Limb (tissue), 2 donors: Measurements from ENCODE around the gene SLC13A3.

Experiments used
- DNase-seq, 2 donors: peaks; one replicate each; pipeline ENCODE4 v3.0.0-alpha.2; 2016; ENCODE audit errors: extremely low spot score in 2 of 2

The SLC13A3 gene

DNA sequence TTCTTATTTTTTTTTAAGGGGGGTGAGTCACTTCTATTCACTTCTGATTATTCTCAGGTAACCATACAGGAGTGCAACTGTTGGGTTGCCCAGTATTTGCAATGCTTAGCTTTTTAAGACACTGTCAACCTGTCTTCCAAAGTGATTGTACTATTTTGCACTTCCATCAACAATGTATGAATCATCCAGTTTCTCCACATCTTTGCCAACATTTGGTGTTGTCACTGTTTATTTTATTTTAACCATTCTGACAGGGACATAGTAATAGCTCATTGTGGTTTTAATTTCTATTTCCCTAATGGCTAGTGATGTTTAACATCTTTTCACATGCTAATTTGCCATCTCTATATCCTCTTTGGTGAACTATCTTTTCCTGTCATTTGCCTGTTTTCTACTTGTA, 1.4 kb upstream of the SLC13A3 start:
- DNase-seq = no peak

DNA sequence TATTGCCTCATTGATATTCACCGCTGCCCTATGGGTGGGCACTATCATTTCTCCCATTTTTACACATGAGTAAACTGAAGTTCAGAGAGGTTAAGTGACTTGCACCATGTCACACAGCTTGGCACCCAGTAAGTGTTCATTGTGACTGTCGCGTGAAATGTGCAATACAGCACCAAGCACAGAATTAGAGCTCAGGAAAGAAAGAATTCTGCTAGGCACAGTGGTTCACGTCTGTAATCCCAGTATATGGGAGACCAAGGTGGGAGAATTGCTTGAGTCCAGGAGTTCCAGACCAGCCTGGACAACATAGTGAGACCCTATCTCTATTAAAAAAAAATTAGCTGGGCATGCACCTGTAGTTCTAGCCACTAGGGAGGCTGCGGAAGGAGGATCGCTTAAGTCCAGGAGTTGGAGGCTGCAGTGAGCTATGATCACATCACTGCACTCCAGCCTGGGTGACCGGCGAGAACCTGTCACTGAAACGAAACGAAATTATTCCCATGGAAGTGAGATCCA, 626 bp downstream of the SLC13A3 start:
- no peak for DNase-seq

DNA sequence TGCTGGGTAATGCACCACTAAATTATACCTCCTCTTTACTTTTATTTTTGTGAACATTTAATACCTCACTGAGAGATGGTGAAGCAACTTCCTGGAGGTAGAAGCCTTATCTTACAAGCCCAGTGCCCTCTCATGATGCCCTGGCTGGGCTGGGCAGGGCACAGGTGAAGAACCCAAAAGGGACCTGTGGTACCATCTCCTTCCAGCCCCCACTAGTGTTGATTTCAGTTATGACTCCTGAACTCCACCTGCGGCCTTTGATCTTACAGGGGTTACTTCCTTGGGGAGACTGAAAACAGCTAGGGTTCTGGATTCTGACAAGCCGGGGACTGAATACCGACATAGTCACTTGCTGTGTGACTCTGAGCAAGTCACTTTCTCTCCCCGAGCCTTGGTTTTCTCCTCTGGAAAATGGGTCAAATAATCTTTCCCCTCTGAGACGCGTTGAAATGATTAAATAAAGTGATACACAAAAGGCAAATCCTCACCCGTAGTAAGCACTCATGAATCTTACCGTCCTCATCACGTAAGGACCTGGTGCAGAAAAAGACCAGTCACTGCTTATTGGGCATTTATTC, 1.2 kb downstream of the SLC13A3 start:
- no peak for DNase-seq

DNA sequence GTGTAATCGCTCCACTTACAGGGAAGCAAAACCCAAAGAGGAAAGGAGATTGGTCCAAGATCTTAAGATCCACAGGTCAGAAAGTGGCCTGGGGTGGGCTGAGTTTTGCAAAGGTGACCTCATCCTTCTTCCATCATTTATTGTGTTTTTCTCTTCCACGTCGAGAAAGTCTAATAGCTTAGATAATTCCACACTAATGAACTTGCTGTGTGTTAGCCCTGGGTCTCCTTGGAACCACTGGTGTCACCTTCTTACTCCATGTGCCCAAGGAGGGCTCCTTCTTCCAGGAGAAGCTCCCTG, 1.7 kb downstream of the SLC13A3 start:
- DNase-seq = no peak

DNA sequence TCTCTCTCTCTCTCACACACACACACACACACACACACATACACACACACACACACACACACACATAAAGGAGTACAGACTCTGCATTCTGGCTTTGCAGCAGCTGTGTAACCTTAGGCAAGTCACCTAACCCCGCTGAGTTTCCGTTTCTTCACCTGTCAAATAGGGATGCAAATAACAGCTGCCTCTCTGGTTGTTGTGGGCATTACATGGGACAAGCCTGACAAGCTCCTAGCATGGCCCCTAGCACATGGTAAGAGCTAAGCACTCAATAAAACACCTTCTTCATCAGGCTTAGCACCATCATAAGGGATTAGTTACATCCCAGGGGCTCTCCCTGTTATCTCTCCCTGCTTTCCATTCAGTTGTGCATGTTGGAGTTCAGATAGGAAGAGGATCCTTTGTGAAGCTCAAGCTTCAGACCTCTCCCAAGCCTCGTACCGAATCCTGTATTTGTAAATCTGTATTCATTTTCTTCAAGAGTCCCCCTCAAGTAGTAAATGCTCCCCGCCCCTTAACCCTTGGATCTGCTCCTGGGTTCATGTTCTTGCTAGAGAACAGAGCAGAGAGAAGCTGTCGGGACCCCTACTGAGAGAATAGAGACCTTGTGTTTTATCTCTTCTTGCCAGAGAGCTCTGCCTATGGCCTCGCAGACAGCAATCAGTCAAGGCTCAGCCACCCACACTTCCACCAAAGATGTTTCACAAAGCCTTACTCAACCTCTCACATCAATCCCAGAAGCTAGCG, 2.2 kb downstream of the SLC13A3 start:
- DNase-seq = no peak

DNA sequence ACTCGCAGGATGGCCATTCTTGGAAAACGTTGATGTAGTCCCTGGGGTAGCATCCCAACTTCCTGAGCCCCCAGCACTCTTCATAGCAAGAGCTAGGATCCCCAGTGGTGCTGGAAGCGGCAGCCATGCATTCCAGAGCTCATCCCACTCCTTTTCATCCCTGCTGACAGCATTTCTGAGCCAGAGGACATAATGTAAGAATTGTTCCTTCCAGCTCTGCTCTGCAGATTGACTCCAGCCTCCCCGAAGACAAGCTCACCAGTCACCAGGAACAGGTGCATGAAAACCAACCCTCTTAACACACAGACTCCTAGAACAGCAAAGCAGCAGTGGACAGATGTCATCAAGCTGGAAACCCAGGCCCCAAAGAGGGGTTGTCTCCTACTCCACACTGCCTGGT, 3.8 kb downstream of the SLC13A3 start:
- no peak for DNase-seq

DNA sequence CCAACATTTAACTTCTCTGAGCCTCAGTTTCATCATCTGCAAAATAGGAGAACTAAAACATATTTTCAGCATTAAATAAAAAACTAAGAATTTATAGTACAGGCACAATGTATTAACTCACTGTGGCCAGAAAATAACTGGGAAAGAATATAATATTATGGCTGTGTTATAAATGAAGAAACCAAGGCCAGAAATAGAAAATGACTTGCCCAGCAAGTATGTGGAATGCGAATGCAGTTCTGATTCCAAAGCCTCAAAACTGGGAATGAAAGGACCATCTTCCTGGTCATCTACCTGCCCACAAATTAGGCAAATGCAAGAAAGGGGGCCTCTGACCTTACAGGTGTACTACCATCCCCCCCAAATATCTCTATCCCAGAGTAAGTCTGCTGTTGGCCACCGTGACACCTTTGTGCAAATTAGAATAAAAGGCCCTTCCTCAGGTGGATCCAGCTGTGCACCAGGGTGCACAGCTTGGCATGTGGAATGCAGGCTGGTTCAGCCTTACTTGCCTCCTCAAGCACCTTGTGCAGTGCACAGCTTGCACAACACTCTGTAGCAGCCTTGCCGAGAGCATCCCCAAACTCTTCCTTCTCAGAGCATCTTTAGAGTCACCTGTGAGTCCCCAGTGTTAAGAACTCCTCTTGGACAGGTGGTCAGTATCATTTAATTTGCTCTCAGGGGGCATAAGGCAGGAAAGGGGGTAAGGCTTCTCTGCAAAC, 4.4 kb downstream of the SLC13A3 start:
- no peak for DNase-seq

DNA sequence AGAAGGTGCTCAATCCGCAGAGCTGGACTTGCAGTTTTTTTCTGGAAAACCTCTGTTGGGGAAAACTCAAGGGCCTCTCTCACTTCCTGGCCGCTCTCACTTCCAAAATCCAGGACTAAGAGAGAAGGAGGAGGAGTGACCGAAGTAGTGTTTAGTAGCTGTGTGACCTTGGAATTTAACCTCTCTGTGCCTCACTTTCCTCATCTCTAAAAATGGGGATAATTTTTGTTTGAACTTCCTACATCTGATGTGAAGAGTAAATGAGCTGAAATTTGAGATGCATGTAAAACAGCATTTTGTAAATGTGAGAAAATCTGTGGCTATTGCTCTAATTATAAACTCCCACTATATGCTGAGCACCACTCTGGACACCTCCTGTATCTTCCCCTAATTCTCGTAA, 5.1 kb downstream of the SLC13A3 start:
- no peak for DNase-seq

DNA sequence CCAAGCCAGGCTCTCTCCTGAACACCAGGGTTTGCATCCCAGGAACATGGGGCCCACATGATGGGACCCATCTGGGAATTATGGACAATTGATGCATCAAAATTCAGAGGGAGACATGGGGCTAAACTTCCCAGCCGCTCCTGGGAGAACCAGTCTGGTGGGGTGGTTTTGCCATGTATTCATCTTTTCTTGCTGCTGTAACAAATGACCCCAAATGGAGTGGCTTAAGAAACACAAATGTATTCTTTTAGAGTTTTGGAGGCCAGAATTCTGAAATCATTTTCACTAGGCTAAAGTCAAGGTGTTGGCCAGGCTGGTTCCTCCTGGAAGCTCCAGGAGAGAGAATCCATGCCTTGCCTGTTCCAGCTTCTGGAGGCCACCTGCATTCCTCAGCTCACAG, 6.5 kb downstream of the SLC13A3 start:
- DNase-seq = no peak

DNA sequence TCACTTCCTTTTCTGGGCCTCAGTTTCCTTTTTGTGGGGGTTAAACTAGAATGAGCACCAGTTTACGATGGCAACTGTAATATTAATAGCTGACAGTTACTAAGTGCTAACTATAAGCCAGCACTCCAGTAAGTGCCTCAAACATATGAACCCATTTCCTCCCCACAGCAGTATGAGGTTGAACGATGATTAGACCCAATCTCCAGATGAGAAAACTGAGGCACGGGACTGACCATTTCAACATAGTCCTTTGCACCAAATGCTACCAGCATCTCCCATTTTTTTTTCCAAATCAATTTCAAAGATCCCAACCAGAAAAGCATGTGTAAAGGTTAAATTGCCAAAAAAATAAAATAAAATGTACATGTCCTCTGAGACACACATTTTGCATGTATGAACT, 7.1 kb downstream of the SLC13A3 start:
- DNase-seq = no peak

DNA sequence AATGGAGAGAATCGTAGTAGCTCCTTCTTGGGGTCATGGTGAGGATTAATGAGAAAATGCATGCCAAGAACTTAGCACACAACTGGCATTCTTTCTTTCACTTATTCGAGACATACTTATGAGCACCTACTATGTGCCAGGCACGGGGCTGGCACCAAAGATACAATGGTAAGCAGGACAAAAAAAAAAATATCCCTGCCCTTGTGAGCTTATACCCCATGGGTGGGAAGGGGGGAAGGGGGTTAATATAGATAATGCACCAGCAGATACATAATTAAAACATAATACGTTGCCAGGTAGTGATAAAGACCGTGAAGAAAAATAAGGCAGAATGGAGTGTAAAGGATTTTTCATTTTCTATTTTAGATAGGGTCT, 8.3 kb downstream of the SLC13A3 start:
- DNase-seq = no peak

DNA sequence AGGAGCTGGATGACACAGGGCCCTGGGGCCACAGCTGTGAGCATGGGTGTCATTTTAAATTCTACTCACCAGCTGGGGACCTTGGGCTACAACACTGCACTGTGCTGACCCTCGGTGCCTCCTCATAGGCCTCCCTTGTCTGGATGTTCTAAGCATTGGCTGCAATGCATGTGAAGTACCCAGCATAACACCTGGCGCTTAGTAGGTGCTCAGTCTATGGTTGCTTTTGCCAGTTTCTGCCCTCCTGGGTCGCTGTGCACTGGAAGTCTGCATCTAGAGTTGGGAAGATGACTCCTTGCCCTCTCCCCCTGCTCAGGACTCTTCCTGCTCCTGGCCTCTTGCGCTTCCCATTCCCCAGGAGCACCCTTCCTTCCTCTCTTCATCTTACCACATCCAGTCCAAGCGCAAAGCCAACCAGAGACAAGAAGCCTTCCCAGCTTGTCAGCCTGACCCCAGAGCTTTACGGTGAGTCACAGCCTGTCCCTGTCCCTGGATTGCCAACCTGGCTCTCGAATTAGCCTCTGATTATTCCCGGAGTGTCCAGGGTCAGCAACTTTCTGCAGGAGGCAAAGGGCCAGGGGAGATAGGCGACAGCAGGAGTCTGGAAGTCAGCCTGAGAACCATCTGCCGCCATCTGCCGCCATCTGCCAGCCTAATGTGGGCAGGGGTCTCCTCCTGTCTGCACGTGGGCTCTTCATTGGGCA, 8.8 kb downstream of the SLC13A3 start:
- DNase-seq = no peak

DNA sequence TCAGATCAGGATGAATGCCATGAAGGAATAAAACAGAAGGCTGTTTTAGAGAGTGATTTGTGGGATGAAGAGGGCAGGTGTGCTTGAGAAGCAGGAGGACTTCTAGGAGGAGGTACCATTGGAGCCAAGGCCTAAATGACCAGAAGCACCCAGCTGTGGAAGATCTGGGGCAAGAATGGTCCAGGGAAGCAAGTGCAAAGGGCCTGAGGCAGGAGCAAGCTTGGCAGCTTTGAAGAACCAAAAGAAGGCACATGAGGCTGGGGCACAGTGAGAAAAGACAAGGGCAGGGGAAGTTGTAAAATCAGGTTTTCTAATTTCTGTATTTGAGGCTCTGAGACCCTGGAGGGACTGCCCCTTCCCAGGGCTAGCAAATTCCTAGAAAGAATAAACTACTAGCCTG, 9.8 kb downstream of the SLC13A3 start:
- DNase-seq = no peak

DNA sequence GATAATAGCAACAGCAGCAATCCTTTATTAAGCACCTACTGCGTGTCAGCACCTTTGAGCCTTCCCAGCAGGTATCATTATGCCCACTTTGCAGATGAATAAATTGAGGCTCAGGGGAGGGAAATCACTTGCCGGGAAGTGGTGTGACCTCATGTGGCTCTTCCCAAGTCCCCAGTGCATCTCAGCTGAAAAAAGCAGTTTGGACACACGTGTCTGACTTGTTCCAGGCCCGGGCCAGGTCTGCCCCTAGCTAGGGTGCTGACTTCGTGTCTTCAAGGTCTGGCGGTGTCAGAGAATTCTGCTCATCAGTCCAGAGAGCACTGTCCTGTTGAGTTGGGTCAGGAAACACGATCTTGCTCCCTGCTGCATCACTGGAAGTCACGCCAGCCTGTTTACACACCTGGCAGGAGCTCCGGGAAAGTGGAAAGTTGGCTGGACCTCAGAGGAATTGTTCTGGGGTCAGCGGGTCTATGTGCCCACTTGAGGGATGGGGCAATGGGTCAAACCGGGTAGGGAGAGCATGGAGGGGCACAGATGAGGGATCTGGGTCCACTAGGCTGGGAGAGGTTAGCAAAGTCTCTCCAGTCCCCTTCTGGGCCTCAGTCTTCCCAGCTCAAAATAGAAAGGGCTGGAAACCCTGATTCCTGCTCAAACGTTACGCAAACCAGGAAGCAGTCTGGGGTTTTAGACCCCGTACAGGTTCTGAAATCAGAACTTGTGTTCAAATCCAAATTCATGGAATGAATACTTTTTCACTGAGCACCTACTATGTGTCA, 10.5 kb downstream of the SLC13A3 start:
- no peak for DNase-seq

DNA sequence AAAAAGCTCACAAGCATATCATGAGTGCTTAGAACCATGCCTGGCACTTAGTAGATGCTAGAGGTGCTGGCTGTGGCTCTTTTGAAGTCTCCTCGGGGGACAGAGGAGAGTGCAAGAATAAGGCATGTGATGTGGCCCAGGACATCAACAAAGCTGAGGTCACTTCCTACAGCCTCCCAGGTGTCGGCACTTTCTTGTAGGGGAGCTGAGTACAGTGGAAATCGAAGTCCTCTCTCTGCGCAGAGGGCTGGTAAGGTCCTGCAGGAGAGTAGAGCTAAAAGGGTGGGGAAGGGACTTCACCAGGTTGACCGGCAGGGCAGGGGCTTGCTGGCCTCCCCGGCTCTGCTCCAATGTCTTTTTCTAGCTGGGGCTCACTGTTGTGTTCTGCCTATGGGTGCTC, 11.2 kb downstream of the SLC13A3 start:
- no peak for DNase-seq

DNA sequence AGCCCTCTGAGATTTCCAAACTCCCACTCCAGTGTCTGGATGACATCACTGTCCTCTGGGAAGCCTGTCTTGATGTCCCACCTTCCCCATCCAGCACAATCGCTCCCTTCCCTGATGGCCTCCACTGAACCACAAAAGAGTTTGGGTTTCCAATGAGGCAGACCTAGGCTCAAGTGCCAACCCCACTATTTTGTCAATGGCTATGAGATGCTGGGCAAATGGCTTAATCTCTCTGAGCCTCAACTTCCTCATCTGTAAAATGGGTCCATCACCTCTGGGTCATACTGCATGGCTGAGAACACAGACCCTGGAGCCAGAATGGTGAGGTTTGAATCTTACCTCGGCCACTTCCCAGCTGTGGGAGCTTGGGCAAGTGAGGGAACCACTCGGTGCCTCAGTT, 11.7 kb downstream of the SLC13A3 start:
- DNase-seq = no peak

DNA sequence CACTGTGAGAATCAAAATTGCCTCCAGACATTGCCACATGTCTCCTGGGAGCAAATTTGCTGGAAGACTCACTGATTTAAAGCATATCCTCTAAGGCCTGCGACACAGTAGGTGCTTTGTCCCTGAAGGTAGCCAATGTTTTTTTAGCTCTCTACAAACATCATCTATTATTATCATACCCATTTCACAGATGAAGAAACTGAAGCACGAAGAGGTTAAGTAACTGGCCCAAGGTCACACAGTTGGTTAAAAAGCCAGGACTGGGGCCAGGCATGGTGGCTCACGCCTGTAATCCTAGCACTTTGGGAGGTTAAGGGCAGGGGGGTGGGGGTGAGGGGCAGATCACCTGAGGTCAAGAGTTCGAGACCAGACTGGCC, 12.4 kb downstream of the SLC13A3 start:
- DNase-seq = no peak

DNA sequence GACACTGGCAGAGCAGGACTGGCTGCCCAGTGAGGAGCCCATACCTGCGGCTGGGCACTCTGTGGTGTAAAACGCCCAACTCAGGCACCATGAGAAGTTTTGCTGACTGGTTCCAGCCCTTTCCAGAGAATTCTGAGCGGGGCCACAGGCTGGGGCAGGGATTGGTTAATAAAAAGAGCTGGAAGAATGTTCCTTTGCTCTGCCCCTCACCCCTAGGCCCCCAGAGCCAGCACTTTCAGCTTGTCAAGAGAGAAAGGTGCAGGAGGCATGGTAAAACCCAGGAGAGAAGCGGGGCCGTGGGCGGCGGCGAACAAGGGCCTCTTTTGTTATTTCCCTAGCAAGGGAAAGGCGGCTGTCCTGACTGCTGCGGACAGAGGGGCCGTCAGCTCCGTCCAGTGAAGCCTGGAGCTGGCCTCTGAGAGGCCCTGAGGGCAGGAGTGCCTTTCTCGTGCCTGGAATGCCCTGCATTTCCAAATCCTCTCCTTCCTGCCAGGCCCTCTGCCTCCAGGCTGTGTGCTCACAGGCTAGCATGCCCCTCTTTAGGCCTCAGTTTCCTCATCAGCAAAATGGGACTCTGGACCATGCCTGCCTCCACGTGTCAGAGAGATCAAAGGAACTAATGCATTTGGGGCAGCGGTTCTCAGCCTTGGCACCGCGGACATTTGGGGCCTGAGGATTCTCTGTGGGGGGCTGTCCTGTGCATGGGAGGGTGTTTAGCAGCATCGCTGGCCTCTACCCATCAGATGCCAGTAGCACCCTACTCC, 12.9 kb downstream of the SLC13A3 start:
- DNase-seq = no peak

DNA sequence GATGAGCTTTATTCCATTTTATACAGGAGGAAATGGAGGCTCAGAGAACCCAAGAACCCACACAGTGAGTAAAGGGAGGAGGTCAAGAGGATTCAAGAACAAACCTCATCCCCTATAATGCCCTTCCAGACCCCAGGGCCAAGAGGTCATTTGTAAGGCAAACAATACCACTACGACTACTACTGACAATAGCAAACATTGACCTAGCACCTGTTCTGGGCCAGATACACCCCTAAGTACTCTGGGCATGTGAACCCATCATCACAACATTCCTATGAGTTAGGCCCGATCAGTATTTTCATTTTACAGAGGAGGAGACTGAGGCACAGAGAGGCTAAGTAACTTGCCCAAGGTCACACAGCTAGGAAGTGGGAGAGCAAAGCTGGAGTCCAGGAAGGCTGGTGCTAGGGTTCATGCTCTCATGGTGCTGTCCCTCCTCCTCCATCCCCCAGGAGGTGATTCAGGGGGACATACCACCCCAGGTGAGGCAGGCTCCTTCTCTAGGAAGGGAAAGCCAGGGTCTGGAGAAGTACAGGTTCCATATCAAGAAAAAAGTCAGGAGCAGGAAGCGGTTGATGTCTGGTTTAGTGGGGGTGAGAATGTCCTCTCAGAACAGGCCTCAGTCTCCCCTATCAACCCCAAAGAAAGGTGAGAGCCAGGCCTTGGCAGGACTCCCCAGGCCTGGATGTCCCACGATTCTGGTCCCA, 13.7 kb downstream of the SLC13A3 start:
- DNase-seq = no peak

DNA sequence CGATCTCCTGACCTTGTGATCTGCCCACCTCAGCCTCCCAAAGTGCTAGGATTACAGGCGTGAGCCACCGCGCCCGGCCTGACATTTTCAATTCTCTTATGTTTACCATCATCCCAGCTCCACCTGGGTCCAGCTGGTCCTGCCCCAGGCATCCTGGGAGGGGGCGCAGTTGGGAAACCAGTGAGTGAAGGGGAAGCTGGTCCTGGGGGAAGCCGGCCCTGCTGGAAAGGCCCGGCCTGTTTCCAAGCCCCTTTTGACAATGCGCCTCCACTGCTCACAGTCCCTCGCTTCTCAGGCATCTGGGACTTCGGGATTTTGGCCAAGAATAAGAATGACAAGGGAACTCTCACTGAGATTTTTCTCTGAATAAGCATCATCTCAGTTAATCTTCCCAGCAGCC, 14.2 kb downstream of the SLC13A3 start:
- no peak for DNase-seq
